H1 (cell line): ENCODE data around the gene EMID1. TPM values are rescaled to one million over a fixed set of nuclear protein-coding genes. Genes with fewer than 3 reads are reported as not detected.

Experiments used
- CTCF ChIA-PET: fragments of 300-600 bp; sonication (Branson Sonifier 250); formaldehyde crosslinking; loops from one replicate; lab custom pipeline; 2021; ENCODE audit not compliant: partially characterized antibody; lab: Charles Lee
- POLR2A ChIA-PET: fragments of 300-600 bp; sonication (Branson Sonifier 250); formaldehyde crosslinking; loops from one replicate; lab custom pipeline; 2021; ENCODE audit warnings: inconsistent platforms; ENCODE audit not compliant: partially characterized antibody; lab: Charles Lee
- DNase-seq, 2 experiments: peaks; one replicate each; pipeline versions ENCODE4 v3.0.0 to v3.0.0-alpha.2; 2010 to 2022; ENCODE audit warnings: low spot score in 2 of 2, low read depth in 1 of 2, mixed read lengths in 1 of 2
- FAIRE-seq: peaks from 2 replicates; lab custom pipeline; 2011; peaks lifted over from hg19 to GRCh38; lab: Jason Lieb, UNC
- H2AFZ ChIP-seq: 2 replicates; pipeline ENCODE4 v1.8.1; 2012; ENCODE audit warnings: low read length, inconsistent platforms
- H2AK5ac ChIP-seq: 2 replicates; pipeline ENCODE4 v1.6.1; 2013; ENCODE audit warnings: low read depth, low read length
- H2BK120ac ChIP-seq: replicated peaks from 2 replicates; pipeline ENCODE3; 2013; ENCODE audit warnings: low read depth, low read length, inconsistent platforms
- H2BK12ac ChIP-seq: 2 replicates; pipeline ENCODE4 v1.6.1; 2013; ENCODE audit warnings: low read depth, low read length
- H2BK15ac ChIP-seq: 2 replicates; pipeline ENCODE4 v1.6.1; 2013; ENCODE audit warnings: low read length
- H2BK20ac ChIP-seq: 2 replicates; pipeline ENCODE4 v1.6.1; 2013; ENCODE audit warnings: low read length
- H2BK5ac ChIP-seq: 2 replicates; pipeline ENCODE4 v1.6.1; 2013; ENCODE audit warnings: low read depth, low read length
- H3K14ac ChIP-seq: 2 replicates; pipeline ENCODE4 v1.6.1; 2013; ENCODE audit warnings: inconsistent platforms; ENCODE audit not compliant: insufficient read length
- H3K18ac ChIP-seq: 2 replicates; pipeline ENCODE4 v1.6.1; 2013; ENCODE audit warnings: low read length; ENCODE audit errors: extremely low read depth
- H3K23ac ChIP-seq: 2 replicates; pipeline ENCODE4 v1.6.1; 2013; ENCODE audit warnings: inconsistent platforms; ENCODE audit not compliant: insufficient read length
- H3K23me2 ChIP-seq: 2 replicates; pipeline ENCODE4 v1.6.1; 2013; ENCODE audit warnings: low read depth, low read length
- H3K27ac ChIP-seq: 2 replicates; pipeline ENCODE4 v1.6.1; 2011; ENCODE audit warnings: low read depth, low read length, inconsistent platforms
- H3K27me3 ChIP-seq, 4 experiments: replicated peaks in 1 of 4; 1 replicate in 1 of 4; 2 replicates in 3 of 4; pipeline versions ENCODE4 v1.6.1 to v1.8.1; 2011 to 2013; ENCODE audit warnings: low read length in 3 of 4, mild to moderate bottlenecking in 3 of 4, inconsistent platforms in 2 of 4, mixed read lengths in 2 of 4, moderate library complexity in 1 of 4; ENCODE audit not compliant: control insufficient read depth in 3 of 4, insufficient read depth in 3 of 4; ENCODE audit errors: extremely low read depth in 1 of 4
- H3K36me3 ChIP-seq, 4 experiments: 2 replicates each; pipeline versions ENCODE4 v1.6.1 to v1.8.1; 2011 to 2013; ENCODE audit warnings: mild to moderate bottlenecking in 4 of 4, low read length in 3 of 4, moderate library complexity in 2 of 4, control low read depth in 1 of 4, inconsistent platforms in 1 of 4; ENCODE audit not compliant: insufficient read depth in 4 of 4, control insufficient read depth in 2 of 4
- H3K4ac ChIP-seq: replicated peaks from 2 replicates; pipeline ENCODE3; 2013; ENCODE audit warnings: low read length, low read depth, mixed read lengths, inconsistent platforms; ENCODE audit not compliant: insufficient read length
- H3K4me1 ChIP-seq, 4 experiments: replicated peaks in 1 of 4; 1 replicate in 1 of 4; 2 replicates in 3 of 4; pipeline versions ENCODE4 v1.6.1 to v1.8.1; 2011 to 2013; ENCODE audit warnings: low read length in 3 of 4, inconsistent platforms in 2 of 4, mixed read lengths in 1 of 4; ENCODE audit not compliant: insufficient read depth in 4 of 4, control insufficient read depth in 3 of 4
- H3K4me2 ChIP-seq, 2 experiments: 2 replicates each; pipeline versions ENCODE4 v1.6.1 to v1.8.1; 2011 to 2013; ENCODE audit warnings: low read depth in 2 of 2, low read length in 2 of 2, control low read depth in 1 of 2, inconsistent platforms in 1 of 2, mild to moderate bottlenecking in 1 of 2; ENCODE audit not compliant: insufficient read depth in 1 of 2
- H3K4me3 ChIP-seq, 4 experiments: fragments of 200-600, 300-600 bp in 1 of 4; sonication (generic), shearing (Covaris generic), sonication (Bioruptor Twin) in 1 of 4; 2 replicates each; pipeline versions ENCODE4 v1.5.1 to v1.8.1; 2011 to 2016; ENCODE audit warnings: low read length in 4 of 4, low read depth in 3 of 4, control low read depth in 2 of 4, inconsistent platforms in 2 of 4, mild to moderate bottlenecking in 2 of 4, mixed read lengths in 1 of 4, moderate library complexity in 1 of 4; ENCODE audit not compliant: insufficient read depth in 2 of 4; ENCODE audit errors: extremely low read depth in 1 of 4
- H3K56ac ChIP-seq: replicated peaks from 2 replicates; pipeline ENCODE3; 2013; ENCODE audit warnings: low read depth, mild to moderate bottlenecking, mixed read lengths, low read length, inconsistent platforms; ENCODE audit not compliant: insufficient read length
- H3K79me1 ChIP-seq: 2 replicates; pipeline ENCODE4 v1.6.1; 2013; ENCODE audit warnings: low read depth, low read length, control low read depth
- H3K79me2 ChIP-seq, 2 experiments: 2 replicates each; pipeline versions ENCODE4 v1.6.1 to v1.8.1; 2012 to 2013; ENCODE audit warnings: low read length in 2 of 2, mild to moderate bottlenecking in 2 of 2, inconsistent platforms in 1 of 2; ENCODE audit not compliant: insufficient read depth in 2 of 2, control insufficient read depth in 1 of 2
- H3K9ac ChIP-seq, 4 experiments: replicated peaks in 1 of 4; 1 replicate in 1 of 4; 2 replicates in 3 of 4; pipeline versions ENCODE4 v1.6.1 to v1.8.1; 2011 to 2013; ENCODE audit warnings: low read depth in 3 of 4, low read length in 3 of 4, control low read depth in 2 of 4, mild to moderate bottlenecking in 2 of 4, moderate library complexity in 2 of 4, inconsistent platforms in 1 of 4; ENCODE audit errors: extremely low read depth in 1 of 4
- H3K9me3 ChIP-seq, 2 experiments: 2 replicates each; pipeline versions ENCODE4 v1.6.1 to v1.8.1; 2012 to 2013; ENCODE audit warnings: mild to moderate bottlenecking in 2 of 2, moderate library complexity in 2 of 2, control low read depth in 1 of 2, inconsistent platforms in 1 of 2, low read depth in 1 of 2, low read length in 1 of 2, mixed read lengths in 1 of 2; ENCODE audit not compliant: insufficient read depth in 2 of 2
- H4K20me1 ChIP-seq, 2 experiments: replicated peaks in 1 of 2; 2 replicates each; pipeline versions ENCODE3 to v1.8.1; 2011 to 2013; ENCODE audit warnings: inconsistent platforms in 2 of 2, low read length in 2 of 2, mild to moderate bottlenecking in 1 of 2; ENCODE audit not compliant: insufficient read depth in 2 of 2, control insufficient read depth in 1 of 2
- H4K5ac ChIP-seq: 2 replicates; pipeline ENCODE4 v1.6.1; 2013; ENCODE audit warnings: low read length, low read depth, mixed read lengths, inconsistent platforms; ENCODE audit not compliant: insufficient read length
- H4K8ac ChIP-seq: 2 replicates; pipeline ENCODE4 v1.8.0; 2013; ENCODE audit warnings: mild to moderate bottlenecking, moderate library complexity, low read length, inconsistent platforms; ENCODE audit not compliant: insufficient read depth; ENCODE audit errors: extremely low read depth
- H4K91ac ChIP-seq: replicated peaks from 2 replicates; pipeline ENCODE3; 2013; ENCODE audit warnings: low read length, mixed read lengths, inconsistent platforms; ENCODE audit not compliant: insufficient read length
- CHD1 ChIP-seq: IDR thresholded peaks from 2 replicates; pipeline ENCODE4 v1.6.1; 2012; ENCODE audit warnings: low read depth, low read length, improper control_type of control experiment
- KDM4A ChIP-seq: IDR thresholded peaks from one replicate; pipeline ENCODE4 v1.7.1; 2012; ENCODE audit warnings: low read depth, mild to moderate bottlenecking, moderate library complexity, low read length, inconsistent platforms; ENCODE audit not compliant: severe bottlenecking
- RBBP5 ChIP-seq: IDR thresholded peaks from 2 replicates; pipeline ENCODE4 v1.7.1; 2012; ENCODE audit warnings: low read depth, mild to moderate bottlenecking, inconsistent platforms, low read length, moderate library complexity, borderline replicate concordance
- RFX5 ChIP-seq: IDR thresholded peaks from 2 replicates; pipeline ENCODE4 v1.6.1; 2011; ENCODE audit warnings: low read depth, low read length, improper control_type of control experiment, borderline replicate concordance
- SIN3A ChIP-seq, 2 experiments: IDR thresholded peaks in 1 of 2; conservative IDR thresholded peaks in 1 of 2; 2 replicates each; pipeline ENCODE4 v1.6.1; 2011 to 2012; ENCODE audit warnings: low read length in 2 of 2, improper control_type of control experiment in 1 of 2, low read depth in 1 of 2, mild to moderate bottlenecking in 1 of 2
- SIX5 ChIP-seq: IDR thresholded peaks from 2 replicates; pipeline ENCODE4 v1.6.1; 2011; ENCODE audit warnings: mild to moderate bottlenecking, low read depth, low read length
- SRF ChIP-seq: IDR thresholded peaks from 2 replicates; pipeline ENCODE4 v1.6.1; 2011; ENCODE audit warnings: mild to moderate bottlenecking, low read depth, low read length, moderate library complexity
- WGBS, 2 experiments: shearing (Covaris generic) in 1 of 2; methylation state at CpG; one replicate each; pipeline versions ENCODE4 v1.1.6 to v1.1.7; 2013 to 2015; ENCODE audit warnings: low lambda C conversion rate in 2 of 2, mixed read lengths in 2 of 2, inconsistent platforms in 1 of 2, low coverage in 1 of 2, missing lambda C conversion rate in 1 of 2; ENCODE audit not compliant: insufficient replicate concordance in 2 of 2, insufficient coverage in 1 of 2, insufficient read length in 1 of 2; ENCODE audit errors: extremely low coverage in 1 of 2, missing lambda C conversion rate in 1 of 2; 5-methylcytosine and 5-hydroxymethylcytosine counted together
- polyA plus RNA-seq, 7 experiments: library from polyadenylated mRNA; depleted of rRNA in 3 of 7; stranded (reverse) in 5 of 7; unstranded in 2 of 7; fragments of >200 nt in 5 of 7; fragments of 200-250 nt in 2 of 7; gene quantifications; 1 replicate in 5 of 7; 2 replicates in 1 of 7; 4 replicates in 1 of 7; pipeline versions ENCODE4 v1.2.1 to v1.2.3, GENCODE V29; 2011 to 2013; ENCODE audit warnings: missing spikeins in 2 of 7, mixed read lengths in 2 of 7
- total RNA-seq: library from RNA; stranded (reverse); fragmentation: NEBNext Ultra II Directional; extraction: Animal tissue kit (Norgen Biotek cat#: 25700); gene quantifications from 2 replicates; pipeline ENCODE4 v1.2.1, GENCODE V29; 2021
- TF ChIP-seq, protein P1 (sequence below): IDR thresholded peaks from 2 replicates; pipeline ENCODE4 v1.6.1; 2011; ENCODE audit warnings: low read length, improper control_type of control experiment

Gene EMID1
- total and polyA plus RNA-seq, 2 of the 8 experiments (the other 6 are each of a cell fraction or from before 2014, with no cell fraction given), result 3.9 to 7.4 TPM

DNA sequence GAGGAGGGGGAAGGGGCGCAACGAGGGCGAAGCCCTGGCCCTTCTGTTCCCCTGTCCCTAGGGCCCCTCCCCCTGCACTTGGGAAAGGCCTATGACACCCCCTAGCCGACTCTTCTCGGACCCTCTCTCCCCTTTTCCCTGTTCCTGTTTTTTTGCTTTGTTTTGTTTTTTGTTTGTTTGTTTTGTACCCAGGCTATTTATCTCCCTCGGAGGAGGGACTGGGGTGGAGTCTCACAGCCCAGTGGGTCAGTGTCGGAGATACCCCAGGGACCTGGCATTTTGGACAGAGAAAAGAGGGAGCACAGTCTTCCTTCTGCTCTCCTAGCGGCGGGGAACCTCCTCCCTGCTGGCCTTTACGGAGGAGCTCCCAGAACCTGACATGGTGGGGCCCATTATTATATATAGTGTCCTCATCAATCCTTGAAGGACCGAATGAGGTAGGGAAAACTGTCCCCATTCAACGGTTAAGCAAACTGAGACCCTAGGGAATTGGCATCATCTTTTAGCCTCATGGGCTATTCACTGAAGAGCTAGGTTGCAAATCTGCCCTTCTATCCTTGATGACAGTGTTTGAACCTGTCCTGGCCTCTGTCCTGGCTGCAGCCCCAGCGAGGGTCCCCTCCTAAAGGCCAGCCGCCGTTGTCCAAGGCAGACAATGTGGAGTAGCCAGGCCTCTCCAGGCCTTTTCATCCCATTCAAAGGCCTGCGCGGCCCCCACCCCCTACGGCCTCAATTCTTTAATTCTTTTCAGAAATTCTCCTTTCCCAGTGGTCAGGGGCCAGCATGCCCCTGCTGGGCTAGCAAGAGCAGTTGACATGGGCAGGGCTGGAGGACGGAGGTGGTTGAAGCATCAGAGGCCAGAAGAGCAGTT lies 911 bp downstream of the EMID1 start:
- POLR2A ChIA-PET, result interaction anchor here (0.8 to 3.5 kb wide), 11 partner anchors 11 to 151 kb away, joined by 3 to 11 read pairs (median 4); partner anchors contain the start of genes EWSR1 and RHBDD3
- no peak overlapping the region for H3K14ac ChIP-seq
- H3K18ac ChIP-seq, result no peak overlapping the region; the same call in 1 of the 2 replicates
- H2AK5ac ChIP-seq, result no peak overlapping the region
- no peaks in the 10 kb centered on the region for H3K36me3 ChIP-seq
- peak overlapping the region; percentile 73; the same call in 1 of the 2 replicates for H2AFZ ChIP-seq
- WGBS, 2 experiments, result 45% methylated on average over 17 of the region's 19 CpGs; no CpG with 5 or more reads in 1 of the 2 experiments
- H3K79me2 ChIP-seq, result no peaks in the 10 kb centered on the region
- 0 out of 2 replicates have a peak overlapping the region, but pooled peaks have one; percentile 23 for H2BK12ac ChIP-seq
- peak overlapping the region; percentile 49 to 81 (median 58) for H3K4me3 ChIP-seq
- peak overlapping the region in 1 of 4 experiments; percentile 53; a peak in 2 of 7 replicates for H3K9ac ChIP-seq
- peaks cover 0 to 3% of the 10 kb centered on the region in 2 experiments for H4K20me1 ChIP-seq
- no peak overlapping the region for H3K27ac ChIP-seq
- no peak overlapping the region; the same call in 1 of the 2 replicates for H2BK5ac ChIP-seq
- no peak overlapping the region for H3K56ac ChIP-seq
- H2BK15ac ChIP-seq, result no peak overlapping the region
- H3K4me1 ChIP-seq, result peaks cover 3 to 24% (median 7%) of the 10 kb centered on the region in 4 experiments
- no peak overlapping the region for H2BK120ac ChIP-seq
- H3K23me2 ChIP-seq, result peaks cover 4% of the 10 kb centered on the region; the same call in 1 of the 2 replicates
- no peak for DNase-seq
- TF ChIP-seq RBBP5 (no peak), CHD1 (no peak), KDM4A (peak; percentile 2), SIN3A (conservative IDR thresholded peaks at IDR 0.05 in 1 of 2, IDR thresholded peaks at IDR 0.05 in 1 of 2; ENCODE audit: low read depth in 1 of 2, low read length in 2 of 2) (peak in 1 of 2 experiments; percentile 52; a peak in 1 of 4 replicates), RFX5 (no peak), SRF (no peak), SIX5 (no peak)
- TF ChIP-seq, protein P1, sequence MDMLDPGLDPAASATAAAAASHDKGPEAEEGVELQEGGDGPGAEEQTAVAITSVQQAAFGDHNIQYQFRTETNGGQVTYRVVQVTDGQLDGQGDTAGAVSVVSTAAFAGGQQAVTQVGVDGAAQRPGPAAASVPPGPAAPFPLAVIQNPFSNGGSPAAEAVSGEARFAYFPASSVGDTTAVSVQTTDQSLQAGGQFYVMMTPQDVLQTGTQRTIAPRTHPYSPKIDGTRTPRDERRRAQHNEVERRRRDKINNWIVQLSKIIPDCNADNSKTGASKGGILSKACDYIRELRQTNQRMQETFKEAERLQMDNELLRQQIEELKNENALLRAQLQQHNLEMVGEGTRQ, result no peak
- CTCF ChIA-PET, result interaction anchor here (1.0 to 6.7 kb wide), 8 partner anchors 8 to 339 kb away, joined by 3 to 84 read pairs (median 4); no protein-coding TSS in a partner anchor
- H4K91ac ChIP-seq, result no peak overlapping the region
- H2BK20ac ChIP-seq, result no peak overlapping the region
- H3K27me3 ChIP-seq, result peaks cover 0 to 12% (median 3%) of the 10 kb centered on the region in 4 experiments; a peak in 5 of 7 replicates
- H4K5ac ChIP-seq, result no peak overlapping the region
- H3K4me2 ChIP-seq, result peak overlapping the region; percentile 63 to 89
- no peak for FAIRE-seq
- peaks cover 5% of the 10 kb centered on the region for H3K79me1 ChIP-seq
- H4K8ac ChIP-seq, result 0 out of 2 replicates have a peak overlapping the region, but pooled peaks have one; percentile 84
- no peaks in the 10 kb centered on the region for H3K9me3 ChIP-seq
- H3K23ac ChIP-seq, result no peak overlapping the region
- H3K4ac ChIP-seq, result no peak overlapping the region
